Endothelial cell (in vitro differentiated cells): ENCODE results near the gene SREK1IP1. TPM values are rescaled to one million over a fixed set of nuclear protein-coding genes. Genes with fewer than 3 reads are reported as not detected.
A peak's percentile ranks its signal among the peaks of the same experiment; 100 is the strongest.

Experiments
- DNase-seq: peaks from one replicate; pipeline ENCODE4 v3.0.0; 2021; ENCODE audit warnings: low spot score
- H3K27ac Mint-ChIP-seq: one replicate; pipeline ENCODE4 v1.8.0; 2021; ENCODE audit warnings: mixed read lengths, inconsistent platforms; ENCODE audit not compliant: unreplicated experiment
- H3K27me3 Mint-ChIP-seq: one replicate; pipeline ENCODE4 v1.8.0; 2021; ENCODE audit warnings: mild to moderate bottlenecking, moderate library complexity, mixed read lengths, inconsistent platforms; ENCODE audit not compliant: unreplicated experiment
- H3K36me3 Mint-ChIP-seq: one replicate; pipeline ENCODE4 v1.8.0; 2021; ENCODE audit warnings: mild to moderate bottlenecking, low read depth, mixed read lengths, inconsistent platforms; ENCODE audit not compliant: unreplicated experiment
- H3K4me1 Mint-ChIP-seq: one replicate; pipeline ENCODE4 v1.8.0; 2021; ENCODE audit warnings: mild to moderate bottlenecking, mixed read lengths, inconsistent platforms; ENCODE audit not compliant: unreplicated experiment
- H3K4me3 Mint-ChIP-seq: one replicate; pipeline ENCODE4 v1.8.0; 2021; ENCODE audit warnings: mild to moderate bottlenecking, mixed read lengths, inconsistent platforms; ENCODE audit not compliant: unreplicated experiment
- H3K9me3 Mint-ChIP-seq: one replicate; pipeline ENCODE4 v1.8.0; 2021; ENCODE audit warnings: mixed read lengths, inconsistent platforms; ENCODE audit not compliant: unreplicated experiment
- total RNA-seq: library from RNA; stranded (reverse); fragmentation: NEBNext Ultra II Directional; extraction: Animal tissue kit (Norgen Biotek cat#: 25700); gene quantifications from one replicate; pipeline ENCODE4 v1.2.1, GENCODE V29; 2021; ENCODE audit not compliant: unreplicated experiment
- TF ChIP-seq, protein P1 (sequence below): fragments of 200-600 bp; sonication (generic); IDR thresholded peaks from one replicate; pipeline ENCODE4 v1.5.0; 2021; ENCODE audit warnings: antibody characterized with exemption; ENCODE audit not compliant: unreplicated experiment

The SREK1IP1 gene
- total RNA-seq, 1 donor from 2014 or later: 28.8 TPM

DNA sequence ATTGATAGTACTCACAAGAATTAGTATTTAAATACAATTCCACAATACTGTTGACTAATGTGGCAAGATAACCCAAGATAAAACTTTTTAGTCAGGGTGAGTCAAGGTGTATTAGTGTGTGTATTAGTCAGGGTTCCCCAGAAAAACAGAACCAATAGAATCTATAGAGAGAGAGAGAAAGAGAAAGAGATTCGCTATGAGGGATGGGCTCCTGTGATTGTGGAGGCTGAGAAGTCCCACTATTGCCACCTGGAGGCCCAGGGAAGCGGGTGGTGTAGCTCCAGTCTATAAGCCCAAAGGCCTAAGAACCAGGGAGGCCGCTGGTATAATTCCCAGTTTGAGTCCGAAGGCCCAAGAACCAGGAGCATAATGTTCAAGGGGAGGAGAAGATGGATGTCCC, 88.2 kb downstream of the SREK1IP1 start:
- DNase-seq: peak; percentile 26
- H3K9me3 Mint-ChIP-seq: no peaks in the 10 kb centered on the region
- H3K4me3 Mint-ChIP-seq: no peak overlapping the region
- no peaks in the 10 kb centered on the region for H3K4me1 Mint-ChIP-seq
- no peak overlapping the region for H3K27ac Mint-ChIP-seq
- no peaks in the 10 kb centered on the region for H3K27me3 Mint-ChIP-seq
- H3K36me3 Mint-ChIP-seq: no peaks in the 10 kb centered on the region
- TF ChIP-seq, protein P1, sequence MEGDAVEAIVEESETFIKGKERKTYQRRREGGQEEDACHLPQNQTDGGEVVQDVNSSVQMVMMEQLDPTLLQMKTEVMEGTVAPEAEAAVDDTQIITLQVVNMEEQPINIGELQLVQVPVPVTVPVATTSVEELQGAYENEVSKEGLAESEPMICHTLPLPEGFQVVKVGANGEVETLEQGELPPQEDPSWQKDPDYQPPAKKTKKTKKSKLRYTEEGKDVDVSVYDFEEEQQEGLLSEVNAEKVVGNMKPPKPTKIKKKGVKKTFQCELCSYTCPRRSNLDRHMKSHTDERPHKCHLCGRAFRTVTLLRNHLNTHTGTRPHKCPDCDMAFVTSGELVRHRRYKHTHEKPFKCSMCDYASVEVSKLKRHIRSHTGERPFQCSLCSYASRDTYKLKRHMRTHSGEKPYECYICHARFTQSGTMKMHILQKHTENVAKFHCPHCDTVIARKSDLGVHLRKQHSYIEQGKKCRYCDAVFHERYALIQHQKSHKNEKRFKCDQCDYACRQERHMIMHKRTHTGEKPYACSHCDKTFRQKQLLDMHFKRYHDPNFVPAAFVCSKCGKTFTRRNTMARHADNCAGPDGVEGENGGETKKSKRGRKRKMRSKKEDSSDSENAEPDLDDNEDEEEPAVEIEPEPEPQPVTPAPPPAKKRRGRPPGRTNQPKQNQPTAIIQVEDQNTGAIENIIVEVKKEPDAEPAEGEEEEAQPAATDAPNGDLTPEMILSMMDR: no peak

DNA sequence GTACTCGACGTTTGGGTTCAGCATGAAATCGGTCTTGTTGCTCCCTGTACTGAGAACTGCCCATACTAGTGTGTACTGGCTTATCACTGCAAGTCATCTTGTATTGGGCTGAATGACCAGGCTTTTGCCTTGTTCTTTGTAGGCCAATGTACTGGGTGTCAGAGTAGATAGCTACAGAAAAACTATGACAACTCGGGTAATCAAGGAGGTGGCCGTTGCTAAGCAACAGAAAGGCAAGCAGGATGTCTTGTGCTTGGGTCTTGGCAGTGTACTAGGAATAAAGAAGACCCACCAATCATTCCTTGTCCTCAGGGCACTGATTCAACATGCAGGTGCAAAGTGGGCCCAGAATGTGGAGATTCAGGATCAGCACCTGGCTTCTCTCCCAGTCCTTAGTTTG, 90.1 kb downstream of the SREK1IP1 start:
- TF ChIP-seq, protein P1: no peak
- Mint-ChIP-seq H3K27ac (no peak overlapping the region), H3K4me3 (no peak overlapping the region), H3K27me3 (no peaks in the 10 kb centered on the region), H3K9me3 (no peaks in the 10 kb centered on the region), H3K4me1 (no peaks in the 10 kb centered on the region), H3K36me3 (no peaks in the 10 kb centered on the region)
- DNase-seq: no peak

DNA sequence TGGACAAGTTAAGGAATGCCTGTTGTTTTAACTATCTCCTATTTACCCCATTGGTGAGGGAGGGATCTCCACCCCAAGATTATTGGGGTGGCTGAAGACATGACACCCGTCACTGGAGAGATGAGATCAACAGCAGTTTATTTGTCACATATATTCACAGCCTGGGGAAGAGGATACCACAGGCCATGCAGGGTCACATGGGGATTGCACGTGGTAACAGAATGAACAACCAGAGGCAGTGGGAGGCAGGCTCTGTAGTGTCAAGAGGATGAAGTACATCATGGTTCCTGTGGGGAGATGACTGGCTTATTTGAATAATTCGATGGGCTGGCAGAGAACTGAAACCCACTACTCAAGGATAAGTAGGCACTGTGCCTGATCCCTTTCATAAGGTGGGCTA, 96.8 kb downstream of the SREK1IP1 start:
- TF ChIP-seq, protein P1: no peak
- Mint-ChIP-seq H3K4me3 (no peak overlapping the region), H3K27me3 (no peaks in the 10 kb centered on the region), H3K27ac (no peak overlapping the region), H3K36me3 (no peaks in the 10 kb centered on the region), H3K9me3 (no peaks in the 10 kb centered on the region), H3K4me1 (no peaks in the 10 kb centered on the region)
- no peak for DNase-seq

DNA sequence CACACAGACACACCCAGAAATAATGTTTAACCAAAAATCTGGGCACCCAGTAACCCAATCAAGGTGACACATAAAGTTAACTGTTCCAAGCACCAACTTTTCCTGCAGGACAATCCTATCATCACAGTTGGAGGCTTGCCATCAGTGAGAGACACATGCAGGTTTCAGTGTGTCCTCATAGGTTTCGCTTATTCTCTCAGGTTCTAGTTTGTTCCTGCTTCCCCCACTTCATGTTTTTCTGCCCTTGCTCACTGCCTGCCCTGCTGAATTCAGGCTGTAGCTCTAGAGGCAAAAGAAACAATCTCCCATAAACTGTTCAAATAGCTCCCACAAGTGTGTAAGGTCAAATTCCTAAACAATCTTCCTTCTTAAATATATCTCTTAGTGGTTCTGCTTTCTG, 98.2 kb downstream of the SREK1IP1 start:
- Mint-ChIP-seq H3K4me3 (no peak overlapping the region), H3K27me3 (no peaks in the 10 kb centered on the region), H3K27ac (no peak overlapping the region), H3K9me3 (no peaks in the 10 kb centered on the region), H3K4me1 (no peaks in the 10 kb centered on the region), H3K36me3 (no peaks in the 10 kb centered on the region)
- TF ChIP-seq, protein P1: no peak
- DNase-seq: no peak

Other genes with a start within 250 kb of the SREK1IP1 start
- gene SHISAL2B, start 78.2 kb downstream of the SREK1IP1 start, total RNA-seq: 1.4 TPM
- gene CWC27, start 239 bp upstream of the SREK1IP1 start, total RNA-seq: 29.3 TPM